Astrocyte of the hippocampus (primary cell): ENCODE results near the gene ANXA6.

ENCODE experiments used
- DNase-seq: peaks from one replicate; pipeline ENCODE4 v3.0.0; 2011; ENCODE audit warnings: low read depth, low spot score

Gene ANXA6

DNA sequence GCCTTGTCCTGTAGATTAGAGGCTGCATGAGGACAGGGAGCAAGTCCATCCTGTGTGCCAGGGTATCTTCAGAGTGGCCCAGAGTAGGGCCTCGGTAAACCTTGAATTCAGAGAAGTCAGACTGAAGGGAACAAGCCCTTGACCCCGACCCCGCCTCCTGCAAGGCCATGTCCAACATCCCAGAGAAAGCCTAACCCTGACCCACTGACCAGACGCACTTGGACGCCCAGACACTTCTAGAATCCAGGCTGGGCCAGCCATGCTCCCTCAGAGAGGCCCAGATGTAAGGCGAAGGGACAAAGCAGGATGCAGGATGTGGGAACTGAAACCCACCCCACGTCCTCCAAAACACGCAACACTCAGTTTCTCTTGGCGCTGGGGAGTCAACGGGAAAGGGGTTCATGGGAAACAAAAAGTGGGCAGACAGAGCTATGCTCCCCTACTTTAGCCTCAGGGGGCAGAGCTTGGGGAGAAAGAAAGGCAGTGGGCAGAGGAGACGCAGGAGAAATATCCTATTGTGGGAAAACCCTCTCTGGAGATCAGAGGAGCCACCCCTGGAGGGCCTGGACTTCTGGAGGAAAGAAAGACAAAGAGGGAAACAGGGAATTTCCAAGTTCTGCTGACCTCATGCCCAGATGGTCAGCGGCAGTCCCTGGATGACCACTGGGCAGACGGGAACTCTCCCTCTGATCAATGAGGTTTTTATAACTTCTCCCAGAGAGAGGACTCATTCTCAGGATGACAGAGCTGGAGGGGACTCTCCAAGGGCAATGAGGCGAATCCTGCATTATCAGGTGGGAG, 89.7 kb downstream of the ANXA6 start:
- DNase-seq = peak; percentile 28

DNA sequence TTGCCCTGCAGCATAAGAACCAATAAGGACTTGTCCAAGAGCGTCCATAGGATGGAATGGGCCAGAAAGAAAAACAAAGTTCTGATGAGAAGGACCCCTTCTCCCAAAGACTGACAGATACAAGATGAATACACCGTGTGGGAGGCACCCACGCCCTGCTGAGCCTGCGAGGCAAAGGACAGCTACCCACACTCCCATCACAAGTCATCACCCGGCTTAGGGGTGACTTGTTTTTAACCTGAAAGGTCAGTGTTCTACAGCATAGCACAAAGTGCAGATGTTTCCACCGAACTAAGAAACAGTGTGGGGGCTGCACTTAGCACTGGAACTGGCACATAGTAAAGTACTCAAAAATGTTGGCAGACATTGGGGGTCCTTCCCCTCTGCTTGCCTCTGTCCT, 90.7 kb downstream of the ANXA6 start:
- DNase-seq = no peak

DNA sequence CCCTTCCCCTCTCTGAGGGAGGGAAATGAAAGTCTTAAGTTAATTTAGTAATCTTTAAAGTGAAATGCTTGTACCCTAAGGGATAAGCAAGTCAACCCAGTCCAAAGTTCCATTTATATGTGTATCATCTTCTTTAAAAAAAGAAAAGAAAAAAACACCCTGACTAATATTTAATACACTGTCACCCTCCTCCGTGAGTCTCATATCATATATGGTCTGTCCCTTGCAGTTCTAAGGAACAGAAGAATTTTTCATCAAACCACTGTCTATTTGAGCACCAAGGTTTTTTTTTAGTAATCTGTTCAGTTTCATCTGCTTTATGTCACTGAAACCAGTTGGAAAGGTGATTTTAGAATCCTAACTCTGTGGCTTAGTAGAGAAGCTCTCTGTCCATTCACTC, 92.0 kb downstream of the ANXA6 start:
- DNase-seq = no peak

DNA sequence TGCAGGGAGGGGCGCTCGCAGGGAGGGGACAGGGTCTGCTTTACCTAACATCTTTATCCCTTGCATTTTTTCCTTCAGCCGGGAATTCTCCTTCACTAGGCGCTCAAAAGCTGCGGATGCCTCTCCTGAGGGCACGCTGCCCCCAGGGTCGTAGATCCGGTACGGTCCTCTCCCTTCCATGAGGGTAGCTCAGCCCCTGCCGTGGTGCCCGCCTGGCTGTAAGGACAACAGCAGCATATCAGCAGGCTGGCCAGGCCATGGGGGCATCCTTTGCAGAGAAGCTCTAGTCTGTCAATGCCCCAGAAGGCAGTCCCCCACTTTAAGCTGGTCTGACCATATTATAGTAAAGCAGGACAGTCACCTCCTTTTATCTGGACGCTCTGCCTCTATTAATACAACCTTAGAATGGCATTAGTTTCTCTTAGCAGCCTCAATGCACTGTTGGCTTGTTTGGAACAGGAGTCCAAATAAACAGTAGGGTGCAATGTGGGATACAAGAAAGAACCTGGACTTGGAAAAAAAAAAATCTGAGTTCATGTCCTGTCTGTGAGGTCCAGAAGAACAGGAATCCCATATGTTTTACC, 92.6 kb downstream of the ANXA6 start:
- DNase-seq = no peak

DNA sequence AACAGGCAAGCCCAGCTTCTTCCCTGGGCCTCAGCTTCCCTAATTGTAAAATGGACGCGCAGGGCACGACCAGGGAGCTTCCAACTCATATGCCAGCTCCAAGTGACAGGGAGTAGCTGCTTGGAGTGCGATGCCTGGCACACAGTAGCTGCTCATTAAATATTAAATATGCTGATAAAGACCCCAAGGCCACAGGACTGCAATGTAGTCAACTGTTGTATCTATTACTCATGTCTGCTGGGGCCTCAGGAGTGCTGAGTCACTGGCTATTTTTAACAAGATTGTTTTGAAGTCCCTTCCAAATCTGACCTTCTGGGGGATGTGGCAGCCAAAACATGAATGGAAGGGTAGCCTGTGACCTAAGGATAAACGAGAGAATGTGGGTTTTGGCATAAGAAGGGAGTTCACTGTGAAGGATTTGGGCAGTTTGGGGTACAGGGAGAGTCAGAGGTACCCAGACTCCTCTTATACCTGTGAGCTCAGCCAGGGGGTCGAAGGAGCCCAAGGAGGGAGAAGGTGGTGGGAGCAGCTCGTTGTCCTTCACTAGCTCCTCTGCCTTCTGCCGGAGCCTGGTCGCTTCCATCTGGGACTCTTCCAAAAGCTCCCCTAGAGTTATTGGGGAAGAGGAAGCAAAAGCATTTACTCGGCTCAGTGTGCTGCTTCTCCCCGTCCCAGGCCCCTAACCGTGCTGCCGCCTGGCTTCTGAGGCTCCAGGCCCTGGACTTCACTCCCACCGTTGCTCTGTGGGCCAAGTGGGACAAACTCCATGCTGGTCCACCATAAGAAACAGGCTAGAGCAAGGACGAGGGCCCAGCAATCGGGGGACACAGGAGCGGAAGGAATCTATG, 94.2 kb downstream of the ANXA6 start:
- DNase-seq = peak; percentile 88

DNA sequence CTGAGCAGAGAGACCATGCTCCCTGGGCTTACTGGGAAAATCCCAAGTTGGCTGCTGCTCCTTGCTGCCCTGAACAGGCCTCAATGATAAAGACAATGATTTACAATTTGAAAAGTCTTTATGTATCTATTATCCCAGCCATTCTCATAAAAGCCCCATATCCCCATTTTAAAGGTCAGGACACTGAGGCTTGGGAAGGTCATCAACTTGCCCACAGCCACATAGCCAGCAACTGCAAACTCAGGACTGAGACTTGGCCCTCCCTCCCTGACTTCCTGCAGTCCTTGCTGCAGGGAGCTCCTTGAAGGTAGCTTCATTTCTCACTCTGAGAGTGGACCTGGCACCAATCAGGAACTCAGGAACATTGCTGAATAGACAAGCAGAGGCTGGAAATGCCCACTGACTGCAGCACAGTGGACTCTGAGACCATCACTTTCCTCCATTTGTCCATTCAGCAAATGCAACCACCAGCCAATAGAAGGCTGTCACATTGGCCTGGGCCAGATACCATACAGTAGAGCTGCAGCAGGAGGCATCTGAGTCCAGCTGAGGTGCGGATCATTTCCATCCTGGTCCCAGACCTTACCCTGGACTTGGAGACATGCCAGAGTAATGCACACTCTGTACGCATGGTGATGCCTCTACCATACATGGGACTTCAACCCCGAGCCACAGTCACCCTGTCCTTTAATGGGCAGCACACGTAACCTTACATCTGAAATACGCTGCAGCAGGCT, 95.0 kb downstream of the ANXA6 start:
- DNase-seq = no peak

DNA sequence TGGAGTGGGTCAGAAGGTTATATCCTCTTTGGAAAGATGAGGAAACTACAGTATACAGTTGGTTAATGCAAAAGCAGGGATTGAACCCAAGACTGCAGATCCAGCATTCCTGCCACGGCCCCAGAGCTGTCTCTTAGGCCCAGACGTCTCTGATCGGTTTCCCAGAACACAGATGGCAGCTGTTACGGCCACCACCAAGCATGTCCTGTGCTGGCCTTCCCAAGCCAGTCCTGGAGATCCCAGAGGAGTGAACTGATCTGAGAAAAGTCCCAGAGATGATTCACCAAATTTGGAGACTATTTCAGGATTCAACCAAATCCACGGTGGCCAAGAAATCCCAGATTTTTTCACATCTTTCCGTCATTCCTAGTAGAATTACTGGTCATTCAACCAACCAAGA, 96.8 kb downstream of the ANXA6 start:
- DNase-seq = no peak

DNA sequence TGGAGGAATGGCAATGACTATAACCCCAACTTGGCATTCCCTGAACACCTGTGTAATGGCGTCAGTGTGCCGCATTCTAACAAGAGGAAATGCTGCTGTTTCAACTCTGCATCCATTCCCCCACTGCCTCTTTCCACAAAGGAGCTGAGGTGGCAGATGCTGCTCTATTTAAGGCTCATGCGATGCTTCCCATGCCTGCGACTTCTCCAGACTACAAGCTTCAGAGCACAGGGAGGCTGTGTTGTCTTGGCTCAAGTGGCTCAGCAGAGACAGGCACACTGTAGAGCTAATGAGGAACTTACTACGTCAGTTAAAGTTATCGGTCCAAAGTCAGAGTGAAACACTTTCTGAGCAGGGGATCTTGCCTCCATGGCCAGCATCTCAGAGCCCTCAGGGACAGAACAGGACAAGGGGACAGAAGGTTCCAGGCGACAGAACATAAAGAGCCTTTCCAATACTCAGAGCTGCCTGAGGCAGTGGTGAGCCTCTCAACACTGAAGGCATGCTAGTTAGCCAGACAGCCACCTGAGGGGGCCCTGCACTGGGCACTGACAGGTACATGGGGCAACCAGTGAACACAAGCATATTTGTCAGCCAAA, 98.6 kb downstream of the ANXA6 start:
- peak; percentile 65 for DNase-seq

DNA sequence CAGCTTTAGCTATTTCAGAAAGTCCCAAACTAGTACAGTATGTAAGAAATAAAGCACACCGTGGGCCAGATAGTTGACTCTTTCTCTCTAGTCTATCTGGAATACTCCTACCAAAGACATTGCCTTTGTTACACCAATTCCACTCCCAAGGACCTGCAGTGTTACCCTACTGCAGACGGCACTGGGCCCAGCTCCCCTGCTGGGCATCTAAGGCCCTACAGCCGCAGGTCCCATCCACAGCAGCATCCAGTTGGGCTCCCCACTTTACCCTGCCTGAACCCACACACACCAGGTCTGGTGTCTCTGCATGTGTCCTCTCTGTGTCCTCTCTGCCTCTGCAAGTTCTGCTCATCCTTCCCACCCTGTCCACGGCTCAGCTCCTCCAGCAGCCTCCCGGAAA, 99.3 kb downstream of the ANXA6 start:
- DNase-seq = no peak

DNA sequence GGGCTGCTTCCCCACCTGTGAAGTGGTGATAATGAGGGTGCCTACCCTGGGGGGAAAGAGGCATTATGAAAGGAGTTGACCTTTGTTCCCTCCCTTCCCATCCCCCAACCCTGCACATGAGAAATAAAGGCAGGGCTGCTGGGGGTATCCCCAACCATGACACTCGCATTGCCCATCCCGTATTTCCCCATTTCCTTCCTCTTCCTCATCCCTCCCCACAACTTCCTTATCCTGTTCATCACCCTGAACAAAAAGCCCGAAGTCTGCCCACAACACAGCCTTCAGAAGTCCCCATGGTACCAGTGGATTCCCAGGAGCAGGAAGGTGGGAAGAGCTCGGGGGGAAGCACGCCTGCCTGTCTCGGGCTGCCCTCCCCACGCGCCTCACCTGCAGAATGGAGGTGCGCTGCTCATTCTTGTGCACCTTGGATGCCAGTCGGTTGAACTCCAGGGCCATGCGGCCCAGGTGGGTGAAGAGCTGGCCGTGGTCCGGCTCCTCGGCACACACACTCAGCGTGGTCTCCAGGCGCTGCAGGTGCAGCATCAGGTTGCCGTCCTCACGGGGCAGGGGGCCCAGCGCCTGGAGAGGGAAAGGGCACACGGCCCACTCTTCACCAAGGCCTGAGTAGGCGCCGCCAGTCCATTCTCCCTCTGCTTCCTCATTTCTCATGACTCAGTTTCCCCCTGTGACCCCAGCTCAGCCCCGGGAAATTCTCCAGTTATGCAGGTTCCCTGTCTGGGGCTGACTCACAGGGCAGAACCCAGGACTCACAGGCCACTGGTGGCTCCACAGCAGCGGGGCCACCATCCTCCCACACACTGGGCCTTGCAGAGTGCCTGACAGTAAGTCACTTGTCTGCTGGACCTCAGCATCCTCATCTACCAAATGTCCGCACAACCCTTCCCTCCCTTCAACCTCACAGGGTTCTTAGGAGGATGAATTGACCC, 100.9 kb downstream of the ANXA6 start:
- DNase-seq = no peak

DNA sequence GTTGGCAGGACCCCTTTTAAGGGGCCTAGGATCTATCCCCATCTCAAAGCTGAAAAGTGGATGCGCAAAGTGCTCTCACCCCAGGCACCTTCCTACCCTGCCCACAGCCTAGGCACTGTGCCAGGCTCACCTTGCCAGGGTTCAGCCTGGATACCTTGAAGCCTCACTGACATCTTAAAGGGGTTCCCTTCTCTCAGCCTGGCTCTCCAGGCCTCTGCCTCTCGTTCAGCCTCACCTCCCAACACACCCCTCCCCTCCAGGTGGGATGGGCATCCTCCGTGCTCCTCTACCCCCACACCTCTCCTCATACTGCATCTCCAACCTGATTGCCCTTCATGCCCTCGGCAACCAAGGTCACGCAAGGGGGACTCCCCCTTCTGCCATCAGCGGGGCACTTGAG, 102.2 kb downstream of the ANXA6 start:
- DNase-seq = no peak

DNA sequence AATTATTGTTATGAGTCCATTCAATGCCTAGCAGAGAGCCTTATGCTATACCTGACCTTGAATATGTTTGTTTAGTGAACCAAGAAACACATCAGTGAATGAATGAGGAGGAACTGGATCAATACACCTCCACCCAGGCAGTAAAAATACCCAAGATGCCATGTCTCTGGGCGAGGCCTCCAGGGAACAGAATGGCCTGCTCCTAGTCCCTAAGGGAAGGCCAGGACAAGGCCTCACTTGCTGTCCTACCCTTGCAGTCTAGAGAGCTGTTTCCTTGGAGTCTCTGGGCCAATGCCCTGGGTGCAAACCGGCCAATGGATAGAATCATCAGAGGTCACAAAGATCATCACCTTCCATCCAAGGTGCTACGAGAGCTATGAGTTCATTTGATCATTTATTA, 102.9 kb downstream of the ANXA6 start:
- DNase-seq = no peak

DNA sequence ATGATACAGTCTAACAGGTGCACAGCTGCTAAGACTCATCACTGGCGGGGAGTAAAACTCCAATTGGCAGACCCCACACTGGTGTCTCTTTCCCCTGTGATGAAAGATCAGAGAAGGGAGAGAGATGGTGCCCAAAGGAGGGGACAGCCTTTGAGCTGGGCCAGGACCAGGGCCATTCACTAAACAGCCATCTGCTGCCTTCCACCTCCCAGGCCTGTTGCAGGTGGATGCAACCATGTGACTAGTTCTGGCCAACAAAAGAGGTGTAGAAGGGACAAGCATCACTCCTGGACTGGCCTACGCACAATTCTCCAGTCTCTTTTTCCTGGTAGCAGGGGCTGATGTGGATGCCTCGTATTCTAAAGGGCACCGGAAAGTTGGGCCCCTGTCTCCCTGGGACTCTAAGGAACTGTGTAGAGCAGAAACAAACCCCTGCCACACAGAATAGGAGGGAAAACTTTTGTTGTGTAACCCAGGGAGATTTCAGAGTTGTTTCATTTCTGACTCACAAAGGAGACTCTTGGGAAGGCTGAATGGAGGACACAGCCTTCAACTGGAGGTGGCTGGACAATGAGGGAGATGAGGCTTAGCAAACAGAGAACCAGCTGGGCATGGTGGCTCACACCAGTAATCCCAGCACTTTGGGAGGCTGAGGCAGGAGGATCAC, 103.7 kb downstream of the ANXA6 start:
- DNase-seq = no peak

DNA sequence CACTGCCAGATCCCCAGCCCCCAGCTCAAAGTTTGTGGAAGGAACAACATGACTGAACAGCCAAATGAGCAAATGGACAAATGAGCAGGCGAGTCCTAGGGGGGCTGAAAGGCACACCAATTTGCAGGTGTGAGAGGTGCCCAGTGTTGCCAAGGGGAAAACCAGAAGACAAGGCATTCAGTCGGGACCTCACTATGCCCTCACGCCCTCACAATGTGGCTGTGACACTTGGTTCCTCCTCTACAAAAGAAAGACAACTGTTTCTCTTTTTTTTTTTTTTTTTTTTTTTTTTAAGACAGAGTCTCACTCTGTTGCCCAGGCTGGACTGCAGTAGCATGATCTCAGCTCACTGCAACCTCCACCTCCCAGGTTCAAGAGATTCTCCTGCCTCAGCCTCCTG, 104.7 kb downstream of the ANXA6 start:
- DNase-seq = no peak

DNA sequence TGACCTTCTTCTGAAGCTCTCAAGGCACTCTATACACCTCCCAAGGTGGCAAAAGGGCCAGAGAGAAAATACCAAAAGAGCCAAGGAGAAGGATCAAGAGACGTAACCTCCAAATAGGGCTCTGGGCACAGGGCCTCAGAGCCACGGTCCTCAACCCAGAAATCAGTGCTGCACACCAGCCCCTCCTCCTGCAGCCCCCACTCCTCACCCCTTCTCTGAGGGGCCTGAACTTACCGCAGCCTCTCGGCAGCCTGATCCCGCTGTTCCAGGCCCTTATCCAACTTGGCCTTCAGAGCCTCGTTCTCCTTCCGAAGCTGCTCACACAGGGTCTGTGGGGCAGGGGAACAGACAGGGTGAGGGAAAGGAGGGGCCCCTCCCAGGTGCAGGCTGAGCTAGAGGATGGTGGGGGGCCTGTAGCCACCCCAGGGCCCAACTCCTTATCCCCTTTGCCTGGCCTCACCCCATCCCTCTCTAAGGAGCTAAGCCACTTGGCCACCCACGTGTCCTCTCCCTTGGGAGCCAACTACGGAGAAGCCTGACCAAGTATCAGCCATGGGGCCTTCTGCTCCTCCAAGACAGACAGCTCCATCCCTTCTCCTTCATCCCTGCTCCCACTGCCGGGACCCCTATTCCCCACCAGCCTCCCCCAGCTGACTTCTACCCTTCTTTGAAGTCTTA, 105.5 kb downstream of the ANXA6 start:
- no peak for DNase-seq

DNA sequence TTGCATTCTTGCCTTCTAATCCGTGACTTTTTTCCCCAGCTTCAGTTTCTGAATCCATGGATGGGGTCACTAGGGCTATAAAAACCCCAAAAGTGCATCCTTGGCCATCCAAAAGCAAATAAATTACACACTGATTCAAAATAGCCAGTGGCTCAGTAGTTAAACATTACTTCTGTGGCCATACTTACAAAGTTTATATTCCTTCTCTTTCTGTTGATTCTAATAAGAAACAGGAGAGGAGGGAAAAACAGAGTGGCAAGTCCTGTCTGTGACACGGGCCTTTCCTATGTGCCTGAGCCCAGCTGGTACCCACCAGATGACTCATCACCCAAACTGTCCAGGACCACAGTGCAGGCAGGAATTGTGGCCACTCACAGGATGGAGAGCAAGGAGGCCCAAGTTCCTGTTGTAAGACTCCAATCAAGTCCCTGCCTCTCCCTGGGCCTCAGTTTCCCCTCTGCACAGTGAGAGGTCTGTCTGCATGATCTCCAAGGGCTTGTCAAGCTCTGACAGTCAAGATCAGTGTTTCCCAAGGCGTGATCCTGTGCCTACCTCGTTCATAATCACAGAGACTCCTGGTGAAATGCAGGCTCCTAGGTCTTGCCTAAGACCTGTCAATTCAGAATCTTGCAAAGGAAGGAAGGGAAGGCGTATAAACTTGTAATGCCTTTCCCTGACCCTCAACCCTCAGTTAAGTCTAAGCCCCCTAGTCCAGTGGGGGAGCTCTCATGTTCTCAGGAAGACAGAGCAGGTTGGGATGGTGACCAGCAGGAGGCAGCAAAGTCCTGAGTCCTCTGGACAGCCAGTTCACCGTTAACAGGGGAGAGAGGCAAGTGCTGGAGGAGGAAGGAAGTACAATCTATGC, 106.3 kb downstream of the ANXA6 start:
- DNase-seq = peak; percentile 89
